HEK293 (cell line): ENCODE results near the gene DNM1L.

Experiments used
- CTCF ChIA-PET: fragments of 350-600 bp; formaldehyde crosslinking; extraction: SDS; loops from one replicate; lab custom pipeline; 2021; ENCODE audit warnings: antibody characterized with exemption; lab: Yijun Ruan, JAX
- POLR2A ChIA-PET: fragments of 300-600 bp; formaldehyde crosslinking; extraction: SDS; loops from one replicate; lab custom pipeline; 2020; ENCODE audit warnings: antibody characterized with exemption, inconsistent platforms; lab: Yijun Ruan, JAX
- H3K27ac ChIP-seq: fragments of 200-500 bp; sonication (Bioruptor generic); 2 replicates; pipeline ENCODE4 v1.5.1; 2014; ENCODE audit warnings: low read depth, low read length, control low read depth, inconsistent platforms; ENCODE audit errors: extremely low read depth
- H3K36me3 ChIP-seq, 2 experiments: fragments of 200-500 bp in 1 of 2; sonication (Bioruptor generic) in 1 of 2; 1 replicate in 1 of 2; 2 replicates in 1 of 2; pipeline ENCODE4 v1.5.1; 2014 to 2017; ENCODE audit warnings: inconsistent platforms in 2 of 2, low read length in 2 of 2; ENCODE audit not compliant: control insufficient read depth in 2 of 2, insufficient read depth in 1 of 2
- H3K4me1 ChIP-seq: fragments of 200-500 bp; sonication (Bioruptor generic); 2 replicates; pipeline ENCODE4 v1.5.1; 2014; ENCODE audit warnings: mild to moderate bottlenecking, low read length, inconsistent platforms; ENCODE audit not compliant: control insufficient read depth, insufficient read depth
- H3K4me3 ChIP-seq: 2 replicates; pipeline ENCODE4 v1.5.1; 2011; ENCODE audit warnings: low read depth, mild to moderate bottlenecking, control low read depth, low read length, moderate library complexity
- H3K9me3 ChIP-seq: fragments of 200-500 bp; sonication (Bioruptor generic); 2 replicates; pipeline ENCODE4 v1.5.1; 2014; ENCODE audit warnings: low read depth, low read length, inconsistent platforms; ENCODE audit not compliant: control insufficient read depth, insufficient read depth
- GLIS1 ChIP-seq: fragments of 450-650 bp; formaldehyde crosslinking; IDR thresholded peaks from 2 replicates; pipeline ENCODE4 v1.5.1; 2016; ENCODE audit warnings: missing biosample characterization, missing genetic modification characterization
- IKZF3 ChIP-seq: fragments of 450-650 bp; IDR thresholded peaks from 2 replicates; pipeline ENCODE4 v1.5.0; 2018; ENCODE audit warnings: missing biosample characterization, mild to moderate bottlenecking, missing genetic modification characterization, moderate library complexity
- MZF1 ChIP-seq: fragments of 450-650 bp; formaldehyde crosslinking; IDR thresholded peaks from 2 replicates; pipeline ENCODE4 v1.5.1; 2017; ENCODE audit warnings: missing biosample characterization, missing genetic modification characterization, borderline replicate concordance
- SCRT2 ChIP-seq: fragments of 450-650 bp; formaldehyde crosslinking; IDR thresholded peaks from 2 replicates; pipeline ENCODE4 v1.5.1; 2016; ENCODE audit warnings: missing biosample characterization, missing genetic modification characterization
- ZBTB7A ChIP-seq: fragments of 450-650 bp; formaldehyde crosslinking; IDR thresholded peaks from 2 replicates; pipeline ENCODE4 v1.5.1; 2016; ENCODE audit warnings: low read depth, missing biosample characterization, missing genetic modification characterization
- ZFP41 ChIP-seq: fragments of 450-650 bp; formaldehyde crosslinking; IDR thresholded peaks from 2 replicates; pipeline ENCODE4 v1.5.1; 2016; ENCODE audit warnings: missing biosample characterization, missing genetic modification characterization, borderline replicate concordance
- ZNF121 ChIP-seq: fragments of 450-650 bp; formaldehyde crosslinking; IDR thresholded peaks from 2 replicates; pipeline ENCODE4 v1.5.1; 2016; ENCODE audit warnings: missing biosample characterization, missing genetic modification characterization
- ZNF169 ChIP-seq: fragments of 450-650 bp; formaldehyde crosslinking; IDR thresholded peaks from 2 replicates; pipeline ENCODE4 v1.5.1; 2016; ENCODE audit warnings: missing biosample characterization, missing genetic modification characterization
- ZNF2 ChIP-seq: fragments of 450-650 bp; formaldehyde crosslinking; IDR thresholded peaks from 2 replicates; pipeline ENCODE4 v1.5.1; 2016; ENCODE audit warnings: missing biosample characterization, missing genetic modification characterization
- ZNF221 ChIP-seq: fragments of 450-650 bp; formaldehyde crosslinking; IDR thresholded peaks from 2 replicates; pipeline ENCODE4 v1.5.1; 2017; ENCODE audit warnings: missing biosample characterization, missing genetic modification characterization, borderline replicate concordance
- ZNF266 ChIP-seq: fragments of 450-650 bp; formaldehyde crosslinking; IDR thresholded peaks from 2 replicates; pipeline ENCODE4 v1.5.1; 2016; ENCODE audit warnings: missing biosample characterization, missing genetic modification characterization, low read depth
- ZNF433 ChIP-seq: fragments of 450-650 bp; formaldehyde crosslinking; IDR thresholded peaks from 2 replicates; pipeline ENCODE4 v1.5.1; 2016; ENCODE audit warnings: missing biosample characterization, missing genetic modification characterization, low read depth
- ZNF600 ChIP-seq: fragments of 450-650 bp; formaldehyde crosslinking; IDR thresholded peaks from 2 replicates; pipeline ENCODE4 v1.5.1; 2016; ENCODE audit warnings: missing biosample characterization, missing genetic modification characterization
- ZNF830 ChIP-seq: fragments of 450-650 bp; IDR thresholded peaks from 2 replicates; pipeline ENCODE4 v1.5.0; 2018; ENCODE audit warnings: missing biosample characterization, missing genetic modification characterization, low read depth, mild to moderate bottlenecking, moderate library complexity
- TF ChIP-seq, protein P1 (sequence below): fragments of 450-650 bp; formaldehyde crosslinking; IDR thresholded peaks from 2 replicates; pipeline ENCODE4 v1.5.1; 2017; ENCODE audit warnings: missing biosample characterization, missing genetic modification characterization
- TF ChIP-seq, protein P2 (sequence below): fragments of 450-650 bp; formaldehyde crosslinking; IDR thresholded peaks from 2 replicates; pipeline ENCODE4 v1.5.1; 2016; ENCODE audit warnings: missing biosample characterization, missing genetic modification characterization, borderline replicate concordance

DNM1L gene

DNA sequence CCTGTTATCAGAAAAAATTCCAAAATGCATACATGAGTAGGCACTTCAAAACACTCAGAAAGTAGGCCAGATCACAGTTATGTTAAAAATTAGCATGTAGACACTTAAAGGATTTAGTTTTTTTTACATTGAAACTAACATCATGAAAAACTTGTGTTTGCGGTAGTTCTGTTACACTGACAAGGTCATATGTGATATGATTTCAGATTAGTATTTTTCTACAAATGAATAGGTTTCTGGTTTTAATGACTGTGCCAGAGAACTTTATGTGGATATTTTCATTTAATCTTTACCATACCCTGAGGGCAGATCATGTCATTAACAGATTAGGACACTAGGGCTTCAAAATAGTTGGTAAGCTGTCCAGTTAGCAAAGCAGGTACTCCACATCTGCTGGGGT is 55.9 kb downstream of the DNM1L start:
- POLR2A ChIA-PET = interaction anchor here (2.0 kb wide), 1 partner anchor 21 kb away, joined by 4 read pairs; the partner anchor contains the start of gene YARS2
- no peak overlapping the region for H3K4me3 ChIP-seq
- TF ChIP-seq GLIS1 = no peak
- TF ChIP-seq, protein P1, sequence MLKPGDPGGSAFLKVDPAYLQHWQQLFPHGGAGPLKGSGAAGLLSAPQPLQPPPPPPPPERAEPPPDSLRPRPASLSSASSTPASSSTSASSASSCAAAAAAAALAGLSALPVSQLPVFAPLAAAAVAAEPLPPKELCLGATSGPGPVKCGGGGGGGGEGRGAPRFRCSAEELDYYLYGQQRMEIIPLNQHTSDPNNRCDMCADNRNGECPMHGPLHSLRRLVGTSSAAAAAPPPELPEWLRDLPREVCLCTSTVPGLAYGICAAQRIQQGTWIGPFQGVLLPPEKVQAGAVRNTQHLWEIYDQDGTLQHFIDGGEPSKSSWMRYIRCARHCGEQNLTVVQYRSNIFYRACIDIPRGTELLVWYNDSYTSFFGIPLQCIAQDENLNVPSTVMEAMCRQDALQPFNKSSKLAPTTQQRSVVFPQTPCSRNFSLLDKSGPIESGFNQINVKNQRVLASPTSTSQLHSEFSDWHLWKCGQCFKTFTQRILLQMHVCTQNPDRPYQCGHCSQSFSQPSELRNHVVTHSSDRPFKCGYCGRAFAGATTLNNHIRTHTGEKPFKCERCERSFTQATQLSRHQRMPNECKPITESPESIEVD (tag by site-specific recombination) = peak; percentile 63; the same call in 1 of the 2 replicates
- TF ChIP-seq, all 188 proteins: peak for 1
- H3K9me3 ChIP-seq = no peaks in the 10 kb centered on the region
- H3K4me1 ChIP-seq = no peaks in the 10 kb centered on the region
- peaks cover 49 to 78% of the 10 kb centered on the region in 2 experiments for H3K36me3 ChIP-seq
- H3K27ac ChIP-seq = no peak overlapping the region
- CTCF ChIA-PET = interaction anchor here (1.0 kb wide), 1 partner anchor 11 kb away, joined by 3 read pairs; no protein-coding TSS in a partner anchor

DNA sequence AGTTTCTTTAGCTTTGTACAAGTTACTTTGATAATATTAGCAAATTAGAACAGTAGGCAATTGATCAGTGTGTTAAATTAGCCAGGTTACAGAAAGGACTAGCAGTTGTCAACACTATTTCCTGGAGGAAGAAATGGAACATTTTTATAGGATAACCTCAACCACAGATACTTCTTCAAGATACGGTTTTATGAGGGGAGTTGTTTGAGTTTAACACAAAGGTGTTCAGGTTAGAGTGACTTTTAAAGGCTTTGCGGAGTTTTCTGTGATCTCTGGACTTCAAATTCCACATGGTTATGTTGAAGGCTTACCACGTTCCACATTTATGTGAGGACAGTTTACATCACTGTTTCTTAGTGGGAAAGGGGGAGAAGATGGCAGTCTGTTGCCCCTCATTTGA is 57.3 kb downstream of the DNM1L start:
- Histone ChIP-seq H3K4me3 (no peak overlapping the region), H3K27ac (no peak overlapping the region), H3K36me3 (peaks cover 49 to 87% of the 10 kb centered on the region in 2 experiments), H3K4me1 (no peaks in the 10 kb centered on the region), H3K9me3 (no peaks in the 10 kb centered on the region)
- ChIA-PET POLR2A (interaction anchor here (0.7 kb wide), 1 partner anchor 13 kb away, joined by 6 read pairs; no protein-coding TSS in a partner anchor), CTCF (interaction anchor here (0.6 to 1.7 kb wide), 4 partner anchors 19 to 370 kb away, joined by 3 to 8 read pairs (median 6); partner anchors contain the start of gene YARS2)
- no peak for TF ChIP-seq ZNF2
- TF ChIP-seq, protein P1 (tag by site-specific recombination) = peak; percentile 63; the same call in 1 of the 2 replicates
- 0 out of 2 replicates have a peak, but pooled peaks have one; percentile 47 for TF ChIP-seq MZF1 (tag by site-specific recombination)

DNA sequence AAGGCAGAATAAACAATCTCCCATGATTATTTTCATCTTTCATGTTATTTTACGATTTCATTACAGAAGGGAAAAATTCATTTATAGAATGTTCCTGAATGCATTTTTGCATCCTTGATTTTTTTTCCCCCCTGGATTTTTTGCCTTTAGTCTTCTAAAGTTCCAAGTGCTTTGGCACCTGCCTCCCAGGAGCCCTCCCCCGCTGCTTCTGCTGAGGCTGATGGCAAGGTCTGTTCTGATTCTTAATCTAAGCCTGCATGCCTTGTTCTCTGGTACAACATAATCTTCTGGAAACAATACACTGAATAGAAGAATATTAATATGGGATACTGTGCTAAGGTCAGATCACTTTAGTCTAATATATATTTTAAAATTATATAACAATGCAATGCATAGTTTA is 58.6 kb downstream of the DNM1L start:
- CTCF ChIA-PET = interaction anchor here (1.0 to 1.7 kb wide), 3 partner anchors 17 to 372 kb away, joined by 3 to 8 read pairs (median 6); partner anchors contain the start of gene YARS2
- POLR2A ChIA-PET = no interaction called here
- H3K27ac ChIP-seq = no peak overlapping the region
- TF ChIP-seq ZNF266 (tag by site-specific recombination) (no peak), SCRT2 (tag by site-specific recombination) (no peak), ZNF121 (tag by site-specific recombination) (no peak), ZNF433 (no peak), ZNF169 (tag by site-specific recombination) (no peak), ZNF600 (tag by site-specific recombination) (no peak), ZFP41 (tag by site-specific recombination) (no peak), IKZF3 (no peak), ZBTB7A (tag by site-specific recombination) (no peak), ZNF830 (tag by site-specific recombination) (no peak), ZNF221 (tag by site-specific recombination) (no peak)
- TF ChIP-seq, protein P2, sequence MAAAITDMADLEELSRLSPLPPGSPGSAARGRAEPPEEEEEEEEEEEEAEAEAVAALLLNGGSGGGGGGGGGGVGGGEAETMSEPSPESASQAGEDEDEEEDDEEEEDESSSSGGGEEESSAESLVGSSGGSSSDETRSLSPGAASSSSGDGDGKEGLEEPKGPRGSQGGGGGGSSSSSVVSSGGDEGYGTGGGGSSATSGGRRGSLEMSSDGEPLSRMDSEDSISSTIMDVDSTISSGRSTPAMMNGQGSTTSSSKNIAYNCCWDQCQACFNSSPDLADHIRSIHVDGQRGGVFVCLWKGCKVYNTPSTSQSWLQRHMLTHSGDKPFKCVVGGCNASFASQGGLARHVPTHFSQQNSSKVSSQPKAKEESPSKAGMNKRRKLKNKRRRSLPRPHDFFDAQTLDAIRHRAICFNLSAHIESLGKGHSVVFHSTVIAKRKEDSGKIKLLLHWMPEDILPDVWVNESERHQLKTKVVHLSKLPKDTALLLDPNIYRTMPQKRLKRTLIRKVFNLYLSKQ (tag by site-specific recombination) = no peak
- peaks cover 55 to 86% of the 10 kb centered on the region in 2 experiments for H3K36me3 ChIP-seq
- no peaks in the 10 kb centered on the region for H3K4me1 ChIP-seq
- no peaks in the 10 kb centered on the region for H3K9me3 ChIP-seq
- H3K4me3 ChIP-seq = no peak overlapping the region
